Measurements from ENCODE around the gene KRTAP12-4.
"Not testable (repeated sequence)": the region's sequence is repeated elsewhere in the genome, so short reads cannot be mapped to it uniquely, and the experiment has no call there.

Gene KRTAP12-4

DNA sequence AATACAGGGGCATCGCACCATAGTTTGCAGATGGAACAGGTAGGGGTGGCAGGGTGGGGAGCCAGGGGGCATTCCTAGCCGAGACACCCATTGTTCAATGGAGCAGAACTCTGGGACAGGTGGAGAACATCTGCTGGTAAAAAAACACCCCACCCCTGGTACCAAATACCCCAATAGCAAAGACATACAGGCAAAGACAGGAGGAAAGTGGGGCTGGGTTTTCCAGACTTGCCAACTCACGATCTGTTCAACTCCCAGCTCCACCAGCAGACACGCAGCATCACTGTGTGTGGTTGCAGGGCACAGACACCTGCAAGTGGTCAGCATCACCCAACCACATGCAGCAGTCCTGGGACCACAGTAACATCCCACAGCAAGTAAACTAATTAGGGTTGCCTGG is 42.9 kb downstream of the KRTAP12-4 start:
- Histone ChIP-seq H2AFZ (ENCODE audit: low read length) (no peak overlapping the region), H3K36me3 (ENCODE audit: insufficient read depth, low read length) (no peaks in the 10 kb centered on the region), H3K9me2 (ENCODE audit: low read depth, low read length) (no peaks in the 10 kb centered on the region), H3K4me3 (ENCODE audit: low read depth, low read length, poor library complexity, severe bottlenecking) (no peak overlapping the region), H3K27ac (ENCODE audit: low read depth, low read length, poor library complexity, severe bottlenecking) (no peak overlapping the region), H3K9ac (ENCODE audit: low read length) (no peak overlapping the region), H3K4me2 (ENCODE audit: low read length) (no peak overlapping the region), H4K20me1 (ENCODE audit: insufficient read depth, low read length) (no peaks in the 10 kb centered on the region), H3K79me2 (ENCODE audit: insufficient read depth, low read length) (no peaks in the 10 kb centered on the region), H3F3A (ENCODE audit: insufficient read depth, low read length) (no peaks in the 10 kb centered on the region), H3K27me3 (ENCODE audit: insufficient read depth, low read length) (no peaks in the 10 kb centered on the region), H3K4me1 (ENCODE audit: insufficient read depth, low read length, severe bottlenecking) (no peaks in the 10 kb centered on the region), H3K9me3 (ENCODE audit: low read length) (0 out of 2 replicates have a peak, but pooled peaks cover 2% of the 10 kb centered on the region)
- TF ChIP-seq, protein P1, sequence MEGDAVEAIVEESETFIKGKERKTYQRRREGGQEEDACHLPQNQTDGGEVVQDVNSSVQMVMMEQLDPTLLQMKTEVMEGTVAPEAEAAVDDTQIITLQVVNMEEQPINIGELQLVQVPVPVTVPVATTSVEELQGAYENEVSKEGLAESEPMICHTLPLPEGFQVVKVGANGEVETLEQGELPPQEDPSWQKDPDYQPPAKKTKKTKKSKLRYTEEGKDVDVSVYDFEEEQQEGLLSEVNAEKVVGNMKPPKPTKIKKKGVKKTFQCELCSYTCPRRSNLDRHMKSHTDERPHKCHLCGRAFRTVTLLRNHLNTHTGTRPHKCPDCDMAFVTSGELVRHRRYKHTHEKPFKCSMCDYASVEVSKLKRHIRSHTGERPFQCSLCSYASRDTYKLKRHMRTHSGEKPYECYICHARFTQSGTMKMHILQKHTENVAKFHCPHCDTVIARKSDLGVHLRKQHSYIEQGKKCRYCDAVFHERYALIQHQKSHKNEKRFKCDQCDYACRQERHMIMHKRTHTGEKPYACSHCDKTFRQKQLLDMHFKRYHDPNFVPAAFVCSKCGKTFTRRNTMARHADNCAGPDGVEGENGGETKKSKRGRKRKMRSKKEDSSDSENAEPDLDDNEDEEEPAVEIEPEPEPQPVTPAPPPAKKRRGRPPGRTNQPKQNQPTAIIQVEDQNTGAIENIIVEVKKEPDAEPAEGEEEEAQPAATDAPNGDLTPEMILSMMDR (IDR thresholded peaks at IDR 0.05; ENCODE audit: low read length), result no peak
- TF ChIP-seq EZH2 (IDR thresholded peaks at IDR 0.05; ENCODE audit: borderline replicate concordance, low read length), result no peak

DNA sequence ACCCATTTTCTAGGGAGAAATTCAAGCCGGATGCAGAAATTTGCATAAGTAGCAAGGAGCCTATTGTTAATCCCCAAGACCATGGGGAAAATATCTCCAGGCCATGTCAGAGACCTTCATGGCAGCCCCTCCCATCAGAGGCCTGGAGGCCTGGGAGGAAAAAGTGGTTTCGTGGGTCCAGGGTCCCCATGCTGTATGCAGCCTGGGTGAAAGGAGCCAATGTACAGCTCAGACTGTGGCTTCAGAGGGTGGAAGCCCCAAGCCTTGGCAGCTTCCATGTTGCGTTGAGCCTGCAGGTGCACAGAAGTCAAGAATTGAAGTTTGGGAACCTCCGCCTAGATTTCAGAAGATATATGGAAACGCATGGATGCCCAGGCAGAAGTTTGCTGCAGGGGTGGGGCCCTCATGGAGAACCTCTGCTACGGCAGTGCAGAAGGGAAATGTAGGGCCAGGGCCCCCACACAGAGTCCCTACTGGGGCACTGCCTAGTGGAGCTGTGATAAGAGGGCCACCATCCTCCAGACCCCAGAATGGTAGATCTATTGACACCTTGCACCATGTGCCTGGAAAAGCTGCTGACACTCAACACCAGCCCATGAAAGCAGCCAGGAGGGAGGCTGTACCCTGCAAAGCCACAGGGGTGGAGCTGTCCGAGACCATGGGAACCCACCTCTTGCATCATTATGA is 44.2 kb downstream of the KRTAP12-4 start:
- not testable (repeated sequence) for H3K9me3 ChIP-seq (ENCODE audit: low read length); H3K4me3 ChIP-seq (ENCODE audit: low read depth, low read length, poor library complexity, severe bottlenecking); H3K9ac ChIP-seq (ENCODE audit: low read length); H3K27ac ChIP-seq (ENCODE audit: low read depth, low read length, poor library complexity, severe bottlenecking); H3K4me2 ChIP-seq (ENCODE audit: low read length); H3K9me2 ChIP-seq (ENCODE audit: low read depth, low read length); H3F3A ChIP-seq (ENCODE audit: insufficient read depth, low read length); H3K36me3 ChIP-seq (ENCODE audit: insufficient read depth, low read length); H3K4me1 ChIP-seq (ENCODE audit: insufficient read depth, low read length, severe bottlenecking); H3K27me3 ChIP-seq (ENCODE audit: insufficient read depth, low read length); H3K79me2 ChIP-seq (ENCODE audit: insufficient read depth, low read length); H2AFZ ChIP-seq (ENCODE audit: low read length); H4K20me1 ChIP-seq (ENCODE audit: insufficient read depth, low read length)

DNA sequence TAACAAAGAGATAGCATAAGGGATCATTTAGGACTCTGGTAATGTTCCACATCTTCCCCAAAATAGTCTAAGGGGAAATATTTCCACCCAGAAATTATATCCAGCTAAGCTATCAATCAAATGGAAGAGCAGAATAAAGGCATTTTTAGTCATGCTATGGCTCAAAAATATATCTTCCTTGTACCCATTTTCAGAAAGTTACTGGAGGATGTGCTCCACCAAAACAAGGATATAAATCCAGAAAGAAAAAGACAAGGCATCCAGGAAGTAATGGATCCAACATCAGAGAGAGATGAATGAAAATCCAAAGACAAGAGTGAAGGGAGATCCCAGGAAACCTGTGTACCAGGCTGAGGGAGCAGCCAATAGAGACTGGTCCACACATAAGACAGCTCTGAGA is 45.3 kb downstream of the KRTAP12-4 start:
- Histone ChIP-seq H3K79me2 (ENCODE audit: insufficient read depth, low read length) (no peaks in the 10 kb centered on the region), H3K4me1 (ENCODE audit: insufficient read depth, low read length, severe bottlenecking) (no peaks in the 10 kb centered on the region), H3F3A (ENCODE audit: insufficient read depth, low read length) (no peaks in the 10 kb centered on the region), H2AFZ (ENCODE audit: low read length) (no peak overlapping the region), H3K9ac (ENCODE audit: low read length) (no peak overlapping the region), H4K20me1 (ENCODE audit: insufficient read depth, low read length) (no peaks in the 10 kb centered on the region), H3K4me2 (ENCODE audit: low read length) (no peak overlapping the region), H3K27ac (ENCODE audit: low read depth, low read length, poor library complexity, severe bottlenecking) (no peak overlapping the region), H3K9me2 (ENCODE audit: low read depth, low read length) (no peaks in the 10 kb centered on the region), H3K27me3 (ENCODE audit: insufficient read depth, low read length) (no peaks in the 10 kb centered on the region), H3K4me3 (ENCODE audit: low read depth, low read length, poor library complexity, severe bottlenecking) (no peak overlapping the region), H3K36me3 (ENCODE audit: insufficient read depth, low read length) (no peaks in the 10 kb centered on the region), H3K9me3 (ENCODE audit: low read length) (0 out of 2 replicates have a peak, but pooled peaks cover 2% of the 10 kb centered on the region)
- TF ChIP-seq, protein P1 (IDR thresholded peaks at IDR 0.05; ENCODE audit: low read length), result no peak
- TF ChIP-seq EZH2 (IDR thresholded peaks at IDR 0.05; ENCODE audit: borderline replicate concordance, low read length), result no peak

DNA sequence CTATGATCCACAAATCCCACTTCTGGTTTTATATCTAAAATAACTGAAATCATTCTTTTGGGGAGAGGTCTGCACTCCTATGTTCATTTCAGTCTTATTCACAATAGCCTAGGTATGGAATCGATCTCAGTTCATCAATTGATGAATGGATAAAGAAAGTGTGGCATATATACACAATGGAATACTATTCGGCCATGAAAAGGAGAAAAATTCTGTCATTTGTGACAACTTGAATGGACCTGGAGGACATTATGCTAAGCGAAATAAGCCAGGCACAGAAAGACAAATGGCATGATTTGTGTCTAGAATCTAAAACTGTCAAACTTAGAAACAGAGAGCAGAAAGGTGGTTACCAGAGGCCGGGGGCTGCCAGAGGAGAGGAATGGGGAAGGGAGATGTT is 48.0 kb downstream of the KRTAP12-4 start:
- Histone ChIP-seq H3K36me3 (ENCODE audit: insufficient read depth, low read length) (no peaks in the 10 kb centered on the region), H3K4me2 (ENCODE audit: low read length) (no peak overlapping the region), H3K79me2 (ENCODE audit: insufficient read depth, low read length) (no peaks in the 10 kb centered on the region), H2AFZ (ENCODE audit: low read length) (no peak overlapping the region), H3K9ac (ENCODE audit: low read length) (no peak overlapping the region), H4K20me1 (ENCODE audit: insufficient read depth, low read length) (no peaks in the 10 kb centered on the region), H3K27me3 (ENCODE audit: insufficient read depth, low read length) (no peaks in the 10 kb centered on the region), H3K4me1 (ENCODE audit: insufficient read depth, low read length, severe bottlenecking) (no peaks in the 10 kb centered on the region), H3K9me3 (ENCODE audit: low read length) (0 out of 2 replicates have a peak, but pooled peaks cover 2% of the 10 kb centered on the region), H3K9me2 (ENCODE audit: low read depth, low read length) (no peaks in the 10 kb centered on the region), H3K4me3 (ENCODE audit: low read depth, low read length, poor library complexity, severe bottlenecking) (no peak overlapping the region), H3F3A (ENCODE audit: insufficient read depth, low read length) (no peaks in the 10 kb centered on the region), H3K27ac (ENCODE audit: low read depth, low read length, poor library complexity, severe bottlenecking) (no peak overlapping the region)
- TF ChIP-seq, protein P1 (IDR thresholded peaks at IDR 0.05; ENCODE audit: low read length), result no peak

Measured in OCI-LY1 (cell line).